Activated CD4-positive, alpha-beta T cell treated with anti-CD3 and anti-CD28 coated beads for 36 hours (primary cell): ENCODE data around the gene RC3H1. TPM values are rescaled to one million over a fixed set of nuclear protein-coding genes. Genes with fewer than 3 reads are reported as not detected.

Experiments used
- ATAC-seq: fragments of 200-7000 bp; cut with Tn5 transposase; one replicate; pipeline ENCODE4 v1.10.0; 2021; ENCODE audit warnings: mild to moderate bottlenecking, moderate library complexity
- CTCF ChIA-PET: fragments of 350-600 bp; sonication (Branson Sonifier 250); formaldehyde crosslinking; loops from one replicate; lab custom pipeline; 2021; ENCODE audit warnings: antibody characterized with exemption; lab: Charles Lee
- POLR2A ChIA-PET: fragments of 350-600 bp; sonication (Branson Sonifier 250); formaldehyde crosslinking; loops from one replicate; lab custom pipeline; 2021; ENCODE audit warnings: antibody characterized with exemption, inconsistent platforms; lab: Charles Lee
- DNase-seq: peaks from one replicate; pipeline ENCODE4 v3.0.0-alpha.2; 2020
- H3K27ac Mint-ChIP-seq: one replicate; pipeline ENCODE4 v1.8.0; 2021; ENCODE audit warnings: mixed read lengths
- H3K27me3 Mint-ChIP-seq: one replicate; pipeline ENCODE4 v1.8.0; 2021; ENCODE audit warnings: mixed read lengths
- H3K36me3 Mint-ChIP-seq: one replicate; pipeline ENCODE4 v1.8.0; 2021; ENCODE audit warnings: low read depth, mixed read lengths
- H3K4me1 Mint-ChIP-seq: one replicate; pipeline ENCODE4 v1.8.0; 2021; ENCODE audit warnings: mixed read lengths
- H3K4me3 Mint-ChIP-seq: one replicate; pipeline ENCODE4 v1.8.0; 2021; ENCODE audit warnings: mild to moderate bottlenecking, moderate library complexity, mixed read lengths
- H3K9me3 Mint-ChIP-seq: one replicate; pipeline ENCODE4 v1.8.0; 2021; ENCODE audit warnings: low read depth, mixed read lengths
- intact Hi-C, 2 experiments: fragments of 100-400 bp; cut with DNase I in 1 of 2; cut with micrococcal nuclease in 1 of 2; formaldehyde crosslinking; loops; one replicate each; pipeline versions ENCODE4 v1.14.2 to v1.15.1; 2022 to 2024; cut with DNase I, micrococcal nuclease
- total RNA-seq, 2 experiments: library from RNA; stranded (reverse); gene quantifications; one replicate each; pipeline ENCODE4 v1.2.3, GENCODE V29; 2021

The RC3H1 gene
- total RNA-seq, 2 experiments from 2014 or later: 27.3 to 37.0 TPM

GRCh38 chr1:174022976-174023277 lies 770 bp upstream of the RC3H1 start:
- ChIA-PET POLR2A (interaction anchor here (0.6 to 1.4 kb wide), 7 partner anchors 32 to 964 kb away, joined by 3 to 10 read pairs (median 3); partner anchors contain the start of genes GAS5 and ZBTB37), CTCF (interaction anchor here (0.7 to 1.2 kb wide), 5 partner anchors 13 to 642 kb away, joined by 3 to 6 read pairs (median 3); no protein-coding TSS in a partner anchor)
- intact Hi-C loops: loop anchor here (1.0 to 10.0 kb wide), 10 partner anchors 134 to 1490 kb away; partner anchors contain the start of genes ZBTB37 (in 2 of the 2), CACYBP (in 1 of the 2), CENPL (in 1 of the 2) and DARS2 (in 1 of the 2)
- Mint-ChIP-seq H3K27me3 (no peaks in the 10 kb centered on the region), H3K27ac (peak overlapping the region; percentile 96), H3K4me3 (peak overlapping the region; percentile 87), H3K36me3 (peaks cover 11% of the 10 kb centered on the region), H3K9me3 (no peaks in the 10 kb centered on the region), H3K4me1 (peaks cover 29% of the 10 kb centered on the region)
- ATAC-seq (no peak), DNase-seq (no peak)

GRCh38 chr1:174021591-174022079 lies 522 bp downstream of the RC3H1 start:
- H3K9me3 Mint-ChIP-seq: no peaks in the 10 kb centered on the region
- peak overlapping the region; percentile 87 for H3K4me3 Mint-ChIP-seq
- peak; percentile 30 for ATAC-seq
- peak overlapping the region; percentile 88 for H3K27ac Mint-ChIP-seq
- CTCF ChIA-PET: interaction anchor here (0.6 kb wide), 1 partner anchor 195 kb away, joined by 3 read pairs; no protein-coding TSS in a partner anchor
- DNase-seq: peak; percentile 58
- H3K4me1 Mint-ChIP-seq: peaks cover 38% of the 10 kb centered on the region
- H3K36me3 Mint-ChIP-seq: peaks cover 11% of the 10 kb centered on the region
- intact Hi-C loops: loop anchor here (1.0 to 10.0 kb wide), 11 partner anchors 136 to 1488 kb away; partner anchors contain the start of genes ZBTB37 (in 2 of the 2), CACYBP (in 1 of the 2), CENPL (in 1 of the 2) and DARS2 (in 1 of the 2)
- H3K27me3 Mint-ChIP-seq: no peaks in the 10 kb centered on the region
- POLR2A ChIA-PET: interaction anchor here (0.6 to 1.4 kb wide), 5 partner anchors 13 to 158 kb away, joined by 3 to 10 read pairs (median 3); partner anchors contain the start of genes GAS5 and ZBTB37

- no peaks in the 10 kb centered on the region for H3K9me3 Mint-ChIP-seq
- ChIA-PET CTCF (interaction anchor here (1.1 kb wide), 1 partner anchor 27 kb away, joined by 3 read pairs; no protein-coding TSS in a partner anchor), POLR2A (no interaction called here)
- no peak for DNase-seq
- no peaks in the 10 kb centered on the region for H3K27me3 Mint-ChIP-seq
- peaks cover 50% of the 10 kb centered on the region for H3K4me1 Mint-ChIP-seq
- intact Hi-C loops: no loop called here
- H3K4me3 Mint-ChIP-seq: no peak overlapping the region
- H3K27ac Mint-ChIP-seq: no peak overlapping the region
- peaks cover 13% of the 10 kb centered on the region for H3K36me3 Mint-ChIP-seq
- no peak for ATAC-seq
Measured at GRCh38 chr1:174018565-174018964, 3.6 kb downstream of the RC3H1 start.

- ATAC-seq: no peak
- Mint-ChIP-seq H3K36me3 (peaks cover 15% of the 10 kb centered on the region), H3K27ac (no peak overlapping the region), H3K27me3 (no peaks in the 10 kb centered on the region), H3K9me3 (no peaks in the 10 kb centered on the region), H3K4me1 (peaks cover 47% of the 10 kb centered on the region), H3K4me3 (no peak overlapping the region)
- CTCF ChIA-PET: interaction anchor here (0.8 kb wide), 1 partner anchor 149 kb away, joined by 4 read pairs; the partner anchor contains the start of gene ZBTB37
- DNase-seq: no peak
- intact Hi-C loops: no loop called here
- POLR2A ChIA-PET: no interaction called here
Measured at GRCh38 chr1:174017231-174017970, 4.8 kb downstream of the RC3H1 start.

GRCh38 chr1:174013864-174014418 lies 8.2 kb downstream of the RC3H1 start:
- Mint-ChIP-seq H3K27ac (peak overlapping the region; percentile 51), H3K27me3 (no peaks in the 10 kb centered on the region), H3K36me3 (peaks cover 16% of the 10 kb centered on the region), H3K9me3 (peaks cover 2% of the 10 kb centered on the region), H3K4me1 (peaks cover 51% of the 10 kb centered on the region), H3K4me3 (no peak overlapping the region)
- ChIA-PET CTCF (no interaction called here), POLR2A (no interaction called here)
- no peak for DNase-seq
- intact Hi-C loops: no loop called here
- ATAC-seq: peak; percentile 93

GRCh38 chr1:174008979-174009378 lies 13.2 kb downstream of the RC3H1 start:
- POLR2A ChIA-PET: no interaction called here
- no peak overlapping the region for H3K27ac Mint-ChIP-seq

GRCh38 chr1:174008269-174008668 lies 13.9 kb downstream of the RC3H1 start:
- H3K9me3 Mint-ChIP-seq: peaks cover 3% of the 10 kb centered on the region

More at GRCh38 chr1:174008979-174009378, 13.2 kb downstream of the RC3H1 start:
- Mint-ChIP-seq H3K4me1 (peaks cover 44% of the 10 kb centered on the region), H3K4me3 (no peak overlapping the region), H3K9me3 (peaks cover 3% of the 10 kb centered on the region), H3K36me3 (peaks cover 25% of the 10 kb centered on the region), H3K27me3 (no peaks in the 10 kb centered on the region)
- CTCF ChIA-PET: interaction anchor here (1.5 kb wide), 1 partner anchor 10 kb away, joined by 3 read pairs; no protein-coding TSS in a partner anchor
- no peak for ATAC-seq
- intact Hi-C loops: no loop called here
- no peak for DNase-seq

GRCh38 chr1:174007851-174008250 lies 14.3 kb downstream of the RC3H1 start:
- H3K4me3 Mint-ChIP-seq: no peak overlapping the region

More at GRCh38 chr1:174008269-174008668, 13.9 kb downstream of the RC3H1 start:
- Mint-ChIP-seq H3K4me3 (no peak overlapping the region), H3K27ac (no peak overlapping the region), H3K4me1 (peaks cover 42% of the 10 kb centered on the region), H3K27me3 (no peaks in the 10 kb centered on the region), H3K36me3 (peaks cover 27% of the 10 kb centered on the region)
- ATAC-seq (no peak), DNase-seq (no peak)
- CTCF ChIA-PET: interaction anchor here (1.5 kb wide), 1 partner anchor 9 kb away, joined by 3 read pairs; no protein-coding TSS in a partner anchor
- intact Hi-C loops: no loop called here
- POLR2A ChIA-PET: no interaction called here

GRCh38 chr1:174005032-174005431 lies 17.1 kb downstream of the RC3H1 start:
- peaks cover 3% of the 10 kb centered on the region for H3K9me3 Mint-ChIP-seq
- no peaks in the 10 kb centered on the region for H3K27me3 Mint-ChIP-seq
- CTCF ChIA-PET: interaction anchor here (0.6 to 2.3 kb wide), 7 partner anchors 18 to 455 kb away, joined by 3 to 8 read pairs (median 3); no protein-coding TSS in a partner anchor
- peaks cover 54% of the 10 kb centered on the region for H3K4me1 Mint-ChIP-seq
- DNase-seq: no peak
- intact Hi-C loops: no loop called here
- no peak overlapping the region for H3K27ac Mint-ChIP-seq
- ATAC-seq: no peak
- no peak overlapping the region for H3K4me3 Mint-ChIP-seq
- POLR2A ChIA-PET: no interaction called here
- H3K36me3 Mint-ChIP-seq: peaks cover 20% of the 10 kb centered on the region

More at GRCh38 chr1:174007851-174008250, 14.3 kb downstream of the RC3H1 start:
- ATAC-seq (no peak), DNase-seq (no peak)
- POLR2A ChIA-PET: no interaction called here
- Mint-ChIP-seq H3K9me3 (peaks cover 3% of the 10 kb centered on the region), H3K36me3 (peaks cover 25% of the 10 kb centered on the region), H3K4me1 (peaks cover 41% of the 10 kb centered on the region), H3K27ac (no peak overlapping the region), H3K27me3 (no peaks in the 10 kb centered on the region)
- intact Hi-C loops: no loop called here
- CTCF ChIA-PET: no interaction called here

GRCh38 chr1:174003867-174004266 lies 18.3 kb downstream of the RC3H1 start:
- no peak overlapping the region for H3K4me3 Mint-ChIP-seq
- H3K4me1 Mint-ChIP-seq: peaks cover 46% of the 10 kb centered on the region
- no peak for DNase-seq
- no peak overlapping the region for H3K27ac Mint-ChIP-seq
- no peaks in the 10 kb centered on the region for H3K9me3 Mint-ChIP-seq
- POLR2A ChIA-PET: no interaction called here
- H3K36me3 Mint-ChIP-seq: peaks cover 13% of the 10 kb centered on the region
- intact Hi-C loops: no loop called here
- CTCF ChIA-PET: no interaction called here
- no peaks in the 10 kb centered on the region for H3K27me3 Mint-ChIP-seq
- ATAC-seq: no peak

- POLR2A ChIA-PET: no interaction called here
- no peak overlapping the region for H3K27ac Mint-ChIP-seq
Measured at GRCh38 chr1:174001573-174001972, 20.6 kb downstream of the RC3H1 start.

More at GRCh38 chr1:174001573-174001972, 20.6 kb downstream of the RC3H1 start:
- ATAC-seq (no peak), DNase-seq (no peak)
- CTCF ChIA-PET: no interaction called here
- H3K4me3 Mint-ChIP-seq: no peak overlapping the region
- H3K4me1 Mint-ChIP-seq: peaks cover 44% of the 10 kb centered on the region
- peaks cover 3% of the 10 kb centered on the region for H3K36me3 Mint-ChIP-seq
- no peaks in the 10 kb centered on the region for H3K9me3 Mint-ChIP-seq
- intact Hi-C loops: no loop called here
- H3K27me3 Mint-ChIP-seq: no peaks in the 10 kb centered on the region
